Prostate gland (tissue), 2 donors: ENCODE data around the gene APLP2.

Experiments used
- CTCF ChIP-seq, 4 experiments: fragments of 200-600 bp in 2 of 4; fragments of 450-650 bp in 2 of 4; sonication (generic) in 2 of 4; IDR thresholded peaks; 1 replicate in 3 of 4; 2 replicates in 1 of 4; pipeline ENCODE4 v1.5.1; 2016 to 2019; ENCODE audit warnings: antibody characterized with exemption in 4 of 4, mild to moderate bottlenecking in 2 of 4, moderate library complexity in 2 of 4
- POLR2A ChIP-seq: fragments of 450-650 bp; IDR thresholded peaks from one replicate; pipeline ENCODE4 v1.6.1; 2016; ENCODE audit warnings: antibody characterized with exemption, mild to moderate bottlenecking
- POLR2AphosphoS5 ChIP-seq: sonication (generic); formaldehyde crosslinking; IDR thresholded peaks from one replicate; pipeline ENCODE4 v1.6.1; 2017; ENCODE audit warnings: antibody characterized with exemption

- no peak for TF ChIP-seq CTCF (IDR thresholded peaks at IDR 0.05)
- TF ChIP-seq POLR2AphosphoS5: no peak
- no peak for TF ChIP-seq POLR2A
These were observed 104.9 kb downstream of the APLP2 start for GRCh38 chr11:130174642-130175041.
